SK-N-SH (cell line): ENCODE measurements around the gene SLC35F5. TPM values are rescaled to one million over a fixed set of nuclear protein-coding genes. Genes with fewer than 3 reads are reported as not detected.

Source experiments
- CTCF ChIA-PET: fragments of 300-600, 350-600 bp; formaldehyde crosslinking; extraction: SDS; loops from one replicate; lab custom pipeline; 2021; lab: Yijun Ruan, JAX
- POLR2A ChIA-PET: fragments of 350-600 bp; sonication (Branson Sonifier 250); formaldehyde crosslinking; extraction: SDS; loops from one replicate; lab custom pipeline; 2020; ENCODE audit warnings: antibody characterized with exemption, inconsistent platforms; lab: Yijun Ruan, JAX
- DNase-seq: peaks from one replicate; pipeline ENCODE4 v3.0.0; 2012
- H2AFZ ChIP-seq: fragments of 200-600 bp; sonication (generic); 2 replicates; pipeline ENCODE4 v1.8.1; 2016; ENCODE audit warnings: antibody characterized with exemption, mild to moderate bottlenecking, low read depth
- H3F3A ChIP-seq: fragments of 200-600 bp; sonication (generic); replicated peaks from 2 replicates; pipeline ENCODE3; 2016; ENCODE audit warnings: antibody characterized with exemption, mild to moderate bottlenecking; ENCODE audit not compliant: insufficient read depth
- H3K27ac ChIP-seq, 2 experiments: fragments of 200-500 bp in 1 of 2; fragments of 200-600 bp in 1 of 2; sonication (Bioruptor generic) in 1 of 2; sonication (generic), shearing (Covaris generic) in 1 of 2; 2 replicates each; pipeline versions ENCODE4 v1.5.1 to v1.6.1; 2014 to 2016; ENCODE audit warnings: low read depth in 2 of 2, inconsistent platforms in 1 of 2, low read length in 1 of 2, mild to moderate bottlenecking in 1 of 2, mixed read lengths in 1 of 2
- H3K27me3 ChIP-seq: fragments of 200-600 bp; sonication (generic), shearing (Covaris generic); 2 replicates; pipeline ENCODE4 v1.6.1; 2016; ENCODE audit warnings: mixed run types; ENCODE audit not compliant: insufficient read depth
- H3K36me3 ChIP-seq, 2 experiments: fragments of 200-500 bp in 1 of 2; fragments of 200-600 bp in 1 of 2; sonication (Bioruptor generic) in 1 of 2; sonication (generic) in 1 of 2; replicated peaks in 1 of 2; 2 replicates each; pipeline versions ENCODE3 to v1.5.1; 2014 to 2016; ENCODE audit warnings: low read length in 1 of 2, mild to moderate bottlenecking in 1 of 2; ENCODE audit not compliant: insufficient read depth in 2 of 2, control insufficient read depth in 1 of 2
- H3K4me1 ChIP-seq, 2 experiments: fragments of 200-500 bp in 1 of 2; fragments of 200-600 bp in 1 of 2; sonication (Bioruptor generic) in 1 of 2; sonication (generic), shearing (Covaris generic) in 1 of 2; 2 replicates each; pipeline versions ENCODE4 v1.5.1 to v1.6.1; 2014 to 2016; ENCODE audit warnings: low read depth in 1 of 2, low read length in 1 of 2, mixed run types in 1 of 2; ENCODE audit not compliant: insufficient read depth in 2 of 2, control insufficient read depth in 1 of 2
- H3K4me2 ChIP-seq: fragments of 200-600 bp; sonication (generic), shearing (Covaris generic); 2 replicates; pipeline ENCODE4 v1.6.1; 2017; ENCODE audit warnings: mixed run types
- H3K4me3 ChIP-seq, 2 experiments: fragments of 200-500 bp in 1 of 2; fragments of 200-600 bp in 1 of 2; sonication (Bioruptor generic) in 1 of 2; sonication (generic), shearing (Covaris generic) in 1 of 2; 2 replicates each; pipeline versions ENCODE4 v1.5.1 to v1.8.1; 2014 to 2016; ENCODE audit warnings: low read depth in 2 of 2, inconsistent platforms in 1 of 2, low read length in 1 of 2, mild to moderate bottlenecking in 1 of 2, mixed read lengths in 1 of 2, moderate library complexity in 1 of 2
- H3K79me2 ChIP-seq: fragments of 200-600 bp; sonication (generic); 2 replicates; pipeline ENCODE4 v1.8.1; 2017; ENCODE audit warnings: mild to moderate bottlenecking; ENCODE audit not compliant: insufficient read depth
- H3K9ac ChIP-seq: fragments of 200-600 bp; sonication (generic); 2 replicates; pipeline ENCODE4 v1.6.1; 2017; ENCODE audit warnings: mixed run types
- H3K9me2 ChIP-seq: fragments of 200-600 bp; sonication (generic); 2 replicates; pipeline ENCODE4 v1.6.1; 2017; ENCODE audit warnings: mixed run types
- H3K9me3 ChIP-seq: fragments of 200-600 bp; sonication (generic); 2 replicates; pipeline ENCODE4 v1.6.1; 2017; ENCODE audit warnings: mixed run types, mild to moderate bottlenecking, moderate library complexity
- H4K20me1 ChIP-seq: fragments of 200-600 bp; sonication (generic); 2 replicates; pipeline ENCODE4 v1.6.1; 2017; ENCODE audit warnings: mild to moderate bottlenecking, mixed run types; ENCODE audit not compliant: insufficient read depth
- EP300 ChIP-seq, 2 experiments: IDR thresholded peaks; 2 replicates each; pipeline versions ENCODE4 v1.4.0 to v1.6.1; 2012; ENCODE audit warnings: borderline replicate concordance in 1 of 2, low read depth in 1 of 2, low read length in 1 of 2
- EZH2phosphoT487 ChIP-seq: fragments of 200-600 bp; sonication (generic); IDR thresholded peaks from 2 replicates; pipeline ENCODE4 v1.6.1; 2017; ENCODE audit warnings: low read depth, mixed run types, mild to moderate bottlenecking, antibody characterized with exemption, moderate library complexity, borderline replicate concordance
- GABPA ChIP-seq: IDR thresholded peaks from 2 replicates; pipeline ENCODE4 v1.4.0; 2012; ENCODE audit warnings: low read depth, mild to moderate bottlenecking
- GATA2 ChIP-seq: sonication (generic); formaldehyde crosslinking; IDR thresholded peaks from 2 replicates; pipeline ENCODE4 v1.5.0; 2020; ENCODE audit warnings: mild to moderate bottlenecking, missing genetic modification reagents
- MXI1 ChIP-seq: IDR thresholded peaks from 2 replicates; pipeline ENCODE4 v1.6.1; 2012; ENCODE audit warnings: mild to moderate bottlenecking, low read depth, low read length, improper control_type of control experiment
- POLR2AphosphoS5 ChIP-seq: IDR thresholded peaks from 2 replicates; pipeline ENCODE4 v1.6.1; 2012; ENCODE audit warnings: low read depth, low read length
- RCOR1 ChIP-seq: fragments of 150-350 bp; IDR thresholded peaks from 2 replicates; pipeline ENCODE4 v1.6.1; 2017; ENCODE audit warnings: antibody characterized with exemption, low read length
- RFX5 ChIP-seq: IDR thresholded peaks from 2 replicates; pipeline ENCODE4 v1.6.1; 2012; ENCODE audit warnings: mild to moderate bottlenecking, improper control_type of control experiment, low read length
- SMC3 ChIP-seq: IDR thresholded peaks from 2 replicates; pipeline ENCODE4 v1.6.1; 2012; ENCODE audit warnings: low read depth, low read length, improper control_type of control experiment
- WGBS: methylation state at CpG from one replicate; pipeline ENCODE4 v1.1.6; 2017; ENCODE audit warnings: low lambda C conversion rate; 5-methylcytosine and 5-hydroxymethylcytosine counted together
- polyA plus RNA-seq, 3 experiments: library from polyadenylated mRNA; depleted of rRNA; stranded (reverse); fragments of >200 nt; gene quantifications; 2 replicates each; pipeline ENCODE4 v1.2.3, GENCODE V29; 2012
- TF ChIP-seq, protein P1 (sequence below): IDR thresholded peaks from 2 replicates; pipeline ENCODE4 v1.6.1; 2012; ENCODE audit warnings: mild to moderate bottlenecking, low read depth, low read length, moderate library complexity
- TF ChIP-seq, protein P2 (sequence below): IDR thresholded peaks from 2 replicates; pipeline ENCODE4 v1.4.0; 2012; ENCODE audit warnings: low read depth
- TF ChIP-seq, protein P3 (sequence below): fragments of 200-600 bp; sonication (generic); IDR thresholded peaks from 2 replicates; pipeline ENCODE4 v1.6.1; 2017; ENCODE audit warnings: antibody characterized with exemption, mild to moderate bottlenecking, moderate library complexity
- TF ChIP-seq, protein P4 (sequence below): fragments of 150-350 bp; IDR thresholded peaks from 2 replicates; pipeline ENCODE4 v1.6.1; 2016; ENCODE audit warnings: mild to moderate bottlenecking, low read depth, low read length

Gene SLC35F5
- polyA plus RNA-seq, 1 of the 3 experiments (the other 2 are of a cell fraction) = 16.8 TPM

DNA sequence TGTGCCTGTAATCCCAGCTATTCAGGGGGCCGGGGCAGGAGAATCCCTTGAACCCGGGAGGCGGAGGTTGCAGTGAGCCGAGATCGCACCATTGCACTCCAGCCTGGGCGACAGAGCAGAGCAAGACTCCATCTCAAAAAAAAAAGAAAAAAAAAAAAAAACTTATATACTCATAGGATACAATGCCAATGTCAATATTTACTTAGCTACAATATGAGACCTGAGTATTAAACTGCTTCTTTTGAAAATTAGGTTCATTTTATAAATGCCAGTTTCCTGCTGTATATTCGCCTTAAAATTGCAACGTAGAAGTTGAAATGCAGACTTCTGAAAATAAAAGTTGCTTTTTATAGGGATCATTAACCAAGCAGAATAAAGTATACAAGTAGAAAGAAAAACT lies 2.3 kb downstream of the SLC35F5 start:
- H3K4me1 ChIP-seq = peaks cover 0 to 9% of the 10 kb centered on the region in 2 experiments; a peak in 3 of 4 replicates
- no peaks in the 10 kb centered on the region for H3K9me2 ChIP-seq
- WGBS = 92% methylated on average over 8 of the region's 8 CpGs
- H3K9ac ChIP-seq = no peak overlapping the region
- no peak for DNase-seq
- POLR2A ChIA-PET = no interaction called here
- H3F3A ChIP-seq = peaks cover 9% of the 10 kb centered on the region
- H3K4me2 ChIP-seq = peak overlapping the region; percentile 89
- no peaks in the 10 kb centered on the region for H3K9me3 ChIP-seq
- H3K27ac ChIP-seq = no peak overlapping the region
- peaks cover 23 to 42% of the 10 kb centered on the region in 2 experiments for H3K36me3 ChIP-seq
- peaks cover 73% of the 10 kb centered on the region for H3K79me2 ChIP-seq
- no peaks in the 10 kb centered on the region for H3K27me3 ChIP-seq
- no peak overlapping the region for H2AFZ ChIP-seq
- H3K4me3 ChIP-seq = peak overlapping the region in 1 of 2 experiments; percentile 94; a peak in 2 of 4 replicates
- CTCF ChIA-PET = no interaction called here
- peaks cover 9% of the 10 kb centered on the region; the same call in 1 of the 2 replicates for H4K20me1 ChIP-seq
- TF ChIP-seq GABPA (no peak), POLR2AphosphoS5 (no peak), GATA2 (CRISPR knock-in tag) (no peak), SMC3 (no peak), MXI1 (no peak)
- TF ChIP-seq, protein P1, sequence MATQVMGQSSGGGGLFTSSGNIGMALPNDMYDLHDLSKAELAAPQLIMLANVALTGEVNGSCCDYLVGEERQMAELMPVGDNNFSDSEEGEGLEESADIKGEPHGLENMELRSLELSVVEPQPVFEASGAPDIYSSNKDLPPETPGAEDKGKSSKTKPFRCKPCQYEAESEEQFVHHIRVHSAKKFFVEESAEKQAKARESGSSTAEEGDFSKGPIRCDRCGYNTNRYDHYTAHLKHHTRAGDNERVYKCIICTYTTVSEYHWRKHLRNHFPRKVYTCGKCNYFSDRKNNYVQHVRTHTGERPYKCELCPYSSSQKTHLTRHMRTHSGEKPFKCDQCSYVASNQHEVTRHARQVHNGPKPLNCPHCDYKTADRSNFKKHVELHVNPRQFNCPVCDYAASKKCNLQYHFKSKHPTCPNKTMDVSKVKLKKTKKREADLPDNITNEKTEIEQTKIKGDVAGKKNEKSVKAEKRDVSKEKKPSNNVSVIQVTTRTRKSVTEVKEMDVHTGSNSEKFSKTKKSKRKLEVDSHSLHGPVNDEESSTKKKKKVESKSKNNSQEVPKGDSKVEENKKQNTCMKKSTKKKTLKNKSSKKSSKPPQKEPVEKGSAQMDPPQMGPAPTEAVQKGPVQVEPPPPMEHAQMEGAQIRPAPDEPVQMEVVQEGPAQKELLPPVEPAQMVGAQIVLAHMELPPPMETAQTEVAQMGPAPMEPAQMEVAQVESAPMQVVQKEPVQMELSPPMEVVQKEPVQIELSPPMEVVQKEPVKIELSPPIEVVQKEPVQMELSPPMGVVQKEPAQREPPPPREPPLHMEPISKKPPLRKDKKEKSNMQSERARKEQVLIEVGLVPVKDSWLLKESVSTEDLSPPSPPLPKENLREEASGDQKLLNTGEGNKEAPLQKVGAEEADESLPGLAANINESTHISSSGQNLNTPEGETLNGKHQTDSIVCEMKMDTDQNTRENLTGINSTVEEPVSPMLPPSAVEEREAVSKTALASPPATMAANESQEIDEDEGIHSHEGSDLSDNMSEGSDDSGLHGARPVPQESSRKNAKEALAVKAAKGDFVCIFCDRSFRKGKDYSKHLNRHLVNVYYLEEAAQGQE = no peak

DNA sequence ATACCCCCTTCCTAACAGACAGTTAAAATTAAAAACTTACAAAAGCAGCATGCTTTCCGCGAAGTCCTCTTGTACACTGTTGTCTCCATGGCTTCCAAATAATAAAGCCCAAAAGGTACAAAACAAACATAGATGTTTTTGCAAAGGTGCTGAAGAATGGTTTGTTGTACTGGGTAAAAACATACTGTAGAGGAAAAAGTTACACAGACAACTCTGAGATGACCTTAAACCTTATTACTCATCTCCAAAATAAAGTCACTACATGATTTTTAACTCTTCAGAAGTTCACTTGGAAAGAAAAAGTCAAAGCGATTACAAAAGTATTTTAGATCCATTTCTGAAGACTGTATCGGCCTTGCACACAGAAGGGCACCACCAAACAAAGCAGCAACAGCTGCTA lies 6.1 kb downstream of the SLC35F5 start:
- H3K27ac ChIP-seq = no peak overlapping the region
- H3K79me2 ChIP-seq = peaks cover 63% of the 10 kb centered on the region
- no peaks in the 10 kb centered on the region for H3K9me3 ChIP-seq
- no peak overlapping the region for H2AFZ ChIP-seq
- peaks cover 36 to 75% of the 10 kb centered on the region in 2 experiments for H3K36me3 ChIP-seq
- peaks cover 0 to 9% of the 10 kb centered on the region in 2 experiments; a peak in 2 of 4 replicates for H3K4me1 ChIP-seq
- POLR2A ChIA-PET = no interaction called here
- no peak overlapping the region for H3K4me2 ChIP-seq
- no peak overlapping the region for H3K4me3 ChIP-seq
- peaks cover 9% of the 10 kb centered on the region; the same call in 1 of the 2 replicates for H4K20me1 ChIP-seq
- H3K9me2 ChIP-seq = no peaks in the 10 kb centered on the region
- CTCF ChIA-PET = no interaction called here
- 99% methylated on average over 4 of the region's 4 CpGs for WGBS
- no peaks in the 10 kb centered on the region for H3F3A ChIP-seq
- H3K27me3 ChIP-seq = no peaks in the 10 kb centered on the region
- DNase-seq = no peak
- H3K9ac ChIP-seq = no peak overlapping the region
- TF ChIP-seq, protein P2, sequence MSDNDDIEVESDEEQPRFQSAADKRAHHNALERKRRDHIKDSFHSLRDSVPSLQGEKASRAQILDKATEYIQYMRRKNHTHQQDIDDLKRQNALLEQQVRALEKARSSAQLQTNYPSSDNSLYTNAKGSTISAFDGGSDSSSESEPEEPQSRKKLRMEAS = no peak
- TF ChIP-seq RCOR1 = no peak
- TF ChIP-seq EZH2phosphoT487 = no peak
- TF ChIP-seq, protein P1 = no peak
- no peak for TF ChIP-seq GABPA
- TF ChIP-seq RFX5 = no peak
- TF ChIP-seq EP300 (IDR thresholded peaks at IDR 0.05; ENCODE audit: borderline replicate concordance in 1 of 2, low read depth in 1 of 2, low read length in 1 of 2) = no peak
- TF ChIP-seq, protein P3, sequence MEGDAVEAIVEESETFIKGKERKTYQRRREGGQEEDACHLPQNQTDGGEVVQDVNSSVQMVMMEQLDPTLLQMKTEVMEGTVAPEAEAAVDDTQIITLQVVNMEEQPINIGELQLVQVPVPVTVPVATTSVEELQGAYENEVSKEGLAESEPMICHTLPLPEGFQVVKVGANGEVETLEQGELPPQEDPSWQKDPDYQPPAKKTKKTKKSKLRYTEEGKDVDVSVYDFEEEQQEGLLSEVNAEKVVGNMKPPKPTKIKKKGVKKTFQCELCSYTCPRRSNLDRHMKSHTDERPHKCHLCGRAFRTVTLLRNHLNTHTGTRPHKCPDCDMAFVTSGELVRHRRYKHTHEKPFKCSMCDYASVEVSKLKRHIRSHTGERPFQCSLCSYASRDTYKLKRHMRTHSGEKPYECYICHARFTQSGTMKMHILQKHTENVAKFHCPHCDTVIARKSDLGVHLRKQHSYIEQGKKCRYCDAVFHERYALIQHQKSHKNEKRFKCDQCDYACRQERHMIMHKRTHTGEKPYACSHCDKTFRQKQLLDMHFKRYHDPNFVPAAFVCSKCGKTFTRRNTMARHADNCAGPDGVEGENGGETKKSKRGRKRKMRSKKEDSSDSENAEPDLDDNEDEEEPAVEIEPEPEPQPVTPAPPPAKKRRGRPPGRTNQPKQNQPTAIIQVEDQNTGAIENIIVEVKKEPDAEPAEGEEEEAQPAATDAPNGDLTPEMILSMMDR = no peak
- TF ChIP-seq, protein P4, sequence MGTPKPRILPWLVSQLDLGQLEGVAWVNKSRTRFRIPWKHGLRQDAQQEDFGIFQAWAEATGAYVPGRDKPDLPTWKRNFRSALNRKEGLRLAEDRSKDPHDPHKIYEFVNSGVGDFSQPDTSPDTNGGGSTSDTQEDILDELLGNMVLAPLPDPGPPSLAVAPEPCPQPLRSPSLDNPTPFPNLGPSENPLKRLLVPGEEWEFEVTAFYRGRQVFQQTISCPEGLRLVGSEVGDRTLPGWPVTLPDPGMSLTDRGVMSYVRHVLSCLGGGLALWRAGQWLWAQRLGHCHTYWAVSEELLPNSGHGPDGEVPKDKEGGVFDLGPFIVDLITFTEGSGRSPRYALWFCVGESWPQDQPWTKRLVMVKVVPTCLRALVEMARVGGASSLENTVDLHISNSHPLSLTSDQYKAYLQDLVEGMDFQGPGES = no peak
